CD4-positive, alpha-beta T cell (primary cell): ENCODE measurements around the gene HECTD4. TPM values are rescaled to one million over a fixed set of nuclear protein-coding genes. Genes with fewer than 3 reads are reported as not detected.
"Not testable (repeated sequence)": the region's sequence is repeated elsewhere in the genome, so short reads cannot be mapped to it uniquely, and the experiment has no call there.

ENCODE experiments used
- ATAC-seq: fragments of 200-7000 bp; cut with Tn5 transposase; one replicate; pipeline ENCODE4 v1.10.0; 2022; ENCODE audit warnings: mild to moderate bottlenecking; ENCODE audit not compliant: poor library complexity
- CTCF ChIA-PET: fragments of 350-600 bp; sonication (Branson Sonifier 250); formaldehyde crosslinking; loops from one replicate; lab custom pipeline; 2021; ENCODE audit warnings: antibody characterized with exemption, inconsistent platforms; lab: Charles Lee
- POLR2A ChIA-PET: fragments of 350-600 bp; sonication (Branson Sonifier 250); formaldehyde crosslinking; loops from one replicate; lab custom pipeline; 2021; ENCODE audit warnings: antibody characterized with exemption, inconsistent platforms; lab: Charles Lee
- DNase-seq, 14 experiments: peaks; one replicate each; pipeline ENCODE4 v3.0.0-alpha.2; 2013 to 2020; ENCODE audit warnings: mixed read lengths in 2 of 14
- H3K27ac ChIP-seq, 2 donors: one replicate each; pipeline versions ENCODE4 v1.5.1 to v1.7.0; 2013; ENCODE audit warnings: low read length in 2 of 2, low read depth in 1 of 2, mild to moderate bottlenecking in 1 of 2
- H3K27me3 ChIP-seq, 2 experiments: 1 replicate in 1 of 2; 2 replicates in 1 of 2; pipeline versions ENCODE4 v1.6.1 to v1.7.0; 2013; ENCODE audit warnings: low read length in 2 of 2, control low read depth in 1 of 2, mild to moderate bottlenecking in 1 of 2, moderate library complexity in 1 of 2; ENCODE audit not compliant: insufficient read depth in 2 of 2, control insufficient read depth in 1 of 2
- H3K36me3 ChIP-seq: one replicate; pipeline ENCODE4 v1.6.1; 2013; ENCODE audit warnings: low read length, control low read depth; ENCODE audit not compliant: insufficient read depth
- H3K4me1 ChIP-seq: one replicate; pipeline ENCODE4 v1.6.1; 2013; ENCODE audit warnings: low read length, control low read depth; ENCODE audit not compliant: insufficient read depth
- H3K4me3 ChIP-seq: one replicate; pipeline ENCODE4 v1.5.1; 2013; ENCODE audit warnings: mild to moderate bottlenecking, low read length, moderate library complexity
- H3K9me3 ChIP-seq, 2 experiments: 1 replicate in 1 of 2; 2 replicates in 1 of 2; pipeline versions ENCODE4 v1.6.1 to v1.7.0; 2013; ENCODE audit warnings: low read length in 2 of 2, mild to moderate bottlenecking in 2 of 2, control low read depth in 1 of 2, moderate library complexity in 1 of 2; ENCODE audit not compliant: control insufficient read depth in 1 of 2, insufficient read depth in 1 of 2
- H3K27ac Mint-ChIP-seq: one replicate; pipeline ENCODE4 v1.8.0; 2020; ENCODE audit warnings: mixed read lengths
- H3K27me3 Mint-ChIP-seq: one replicate; pipeline ENCODE4 v1.8.0; 2021; ENCODE audit warnings: mixed read lengths
- H3K36me3 Mint-ChIP-seq: one replicate; pipeline ENCODE4 v1.8.0; 2021; ENCODE audit warnings: low read depth, mixed read lengths
- H3K4me1 Mint-ChIP-seq: one replicate; pipeline ENCODE4 v1.8.0; 2021; ENCODE audit warnings: low read depth, mixed read lengths
- H3K4me3 Mint-ChIP-seq: one replicate; pipeline ENCODE4 v1.8.0; 2020; ENCODE audit warnings: mild to moderate bottlenecking, mixed read lengths
- H3K9me3 Mint-ChIP-seq: one replicate; pipeline ENCODE4 v1.8.0; 2020; ENCODE audit warnings: mixed read lengths
- intact Hi-C, 2 experiments: fragments of 100-400 bp; cut with DNase I in 1 of 2; cut with micrococcal nuclease in 1 of 2; formaldehyde crosslinking; loops; one replicate each; pipeline versions ENCODE4 v1.15.1 to v1.9.0; 2023 to 2025; cut with DNase I, micrococcal nuclease
- total RNA-seq, 174 experiments: library from RNA in 2 of 174; stranded (reverse) in 2 of 174; gene quantifications; one replicate each; pipeline ENCODE4 v1.2.3 and lab custom pipeline; 2021 to 2026
- TF ChIP-seq, protein P1 (sequence below): fragments of 200-600 bp; IDR thresholded peaks from one replicate; pipeline ENCODE4 v1.8.0; 2022; ENCODE audit warnings: antibody characterized with exemption, mild to moderate bottlenecking

Gene HECTD4
- total RNA-seq, 2 experiments from 2014 or later = 40.2 to 43.3 TPM

DNA sequence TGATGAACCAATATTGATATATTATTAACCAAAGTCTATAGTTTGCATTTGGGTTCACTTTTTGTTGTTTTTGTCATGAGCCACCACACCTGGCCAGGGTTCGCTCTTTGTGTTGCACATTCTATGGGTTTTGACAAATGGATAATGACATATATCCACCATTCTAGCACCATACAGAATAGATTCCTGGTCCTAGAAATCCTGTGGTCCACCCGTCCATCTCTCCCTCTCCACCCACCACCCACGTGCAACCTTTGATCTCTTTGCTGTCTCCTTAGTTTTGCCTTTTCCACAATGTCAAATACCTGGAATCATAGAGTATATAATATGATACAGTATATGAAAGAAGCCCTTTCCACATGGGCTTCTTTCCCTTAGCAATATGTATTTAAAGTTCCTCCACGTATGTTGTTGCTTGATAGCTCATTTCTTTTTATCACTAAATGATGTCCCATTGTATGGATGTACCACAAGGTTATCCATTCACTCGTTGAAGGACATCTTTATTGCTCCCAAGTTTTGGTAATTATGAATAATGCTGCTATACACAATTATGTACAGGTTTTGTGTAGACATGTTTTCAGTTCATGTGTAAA lies 19.8 kb upstream of the HECTD4 start:
- no peak overlapping the region for H3K4me3 Mint-ChIP-seq
- intact Hi-C loops = no loop called here
- ChIA-PET CTCF (interaction anchor here (0.6 kb wide), 1 partner anchor 9 kb away, joined by 4 read pairs; no protein-coding TSS in a partner anchor), POLR2A (interaction anchor here (1.2 kb wide), 1 partner anchor 9 kb away, joined by 3 read pairs; no protein-coding TSS in a partner anchor)
- TF ChIP-seq, protein P1, sequence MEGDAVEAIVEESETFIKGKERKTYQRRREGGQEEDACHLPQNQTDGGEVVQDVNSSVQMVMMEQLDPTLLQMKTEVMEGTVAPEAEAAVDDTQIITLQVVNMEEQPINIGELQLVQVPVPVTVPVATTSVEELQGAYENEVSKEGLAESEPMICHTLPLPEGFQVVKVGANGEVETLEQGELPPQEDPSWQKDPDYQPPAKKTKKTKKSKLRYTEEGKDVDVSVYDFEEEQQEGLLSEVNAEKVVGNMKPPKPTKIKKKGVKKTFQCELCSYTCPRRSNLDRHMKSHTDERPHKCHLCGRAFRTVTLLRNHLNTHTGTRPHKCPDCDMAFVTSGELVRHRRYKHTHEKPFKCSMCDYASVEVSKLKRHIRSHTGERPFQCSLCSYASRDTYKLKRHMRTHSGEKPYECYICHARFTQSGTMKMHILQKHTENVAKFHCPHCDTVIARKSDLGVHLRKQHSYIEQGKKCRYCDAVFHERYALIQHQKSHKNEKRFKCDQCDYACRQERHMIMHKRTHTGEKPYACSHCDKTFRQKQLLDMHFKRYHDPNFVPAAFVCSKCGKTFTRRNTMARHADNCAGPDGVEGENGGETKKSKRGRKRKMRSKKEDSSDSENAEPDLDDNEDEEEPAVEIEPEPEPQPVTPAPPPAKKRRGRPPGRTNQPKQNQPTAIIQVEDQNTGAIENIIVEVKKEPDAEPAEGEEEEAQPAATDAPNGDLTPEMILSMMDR = no peak
- ATAC-seq (no peak), DNase-seq (no peak)
- no peaks in the 10 kb centered on the region for H3K9me3 Mint-ChIP-seq
- Histone ChIP-seq H3K4me1 (peaks cover 5% of the 10 kb centered on the region), H3K27ac (no peak overlapping the region), H3K4me3 (no peak overlapping the region), H3K27me3 (no peaks in the 10 kb centered on the region), H3K36me3 (peaks cover 29% of the 10 kb centered on the region), H3K9me3 (no peaks in the 10 kb centered on the region)
- H3K36me3 Mint-ChIP-seq = peaks cover 27% of the 10 kb centered on the region
- no peak overlapping the region for H3K27ac Mint-ChIP-seq
- H3K27me3 Mint-ChIP-seq = no peaks in the 10 kb centered on the region
- peaks cover under 1% of the 10 kb centered on the region for H3K4me1 Mint-ChIP-seq

DNA sequence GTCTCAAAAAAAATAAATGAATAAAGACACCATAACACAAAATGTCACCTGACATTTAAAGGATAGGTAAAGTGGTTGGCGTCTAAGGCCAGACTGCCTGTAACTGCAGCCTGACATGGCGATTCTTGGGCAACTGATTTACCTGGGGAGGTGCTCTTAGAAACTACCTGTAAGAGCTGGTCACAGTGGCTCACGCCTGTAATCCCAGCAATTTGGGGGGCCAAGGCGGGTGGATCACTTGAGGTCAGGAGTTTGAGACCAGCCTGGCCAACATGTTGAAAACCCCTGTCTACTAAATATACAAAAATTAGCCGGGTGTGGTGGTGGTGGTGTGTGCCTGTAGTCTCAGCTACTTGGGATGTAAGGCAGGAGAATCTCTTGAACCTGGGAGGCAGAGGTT lies 18.8 kb upstream of the HECTD4 start:
- Mint-ChIP-seq H3K4me3 (no peak overlapping the region), H3K36me3 (peaks cover 18% of the 10 kb centered on the region), H3K27me3 (no peaks in the 10 kb centered on the region), H3K9me3 (no peaks in the 10 kb centered on the region), H3K27ac (no peak overlapping the region), H3K4me1 (no peaks in the 10 kb centered on the region)
- intact Hi-C loops = no loop called here
- no peak overlapping the region for H3K4me3 ChIP-seq
- no peak overlapping the region for H3K27ac ChIP-seq
- no peaks in the 10 kb centered on the region for H3K4me1 ChIP-seq
- ATAC-seq (no peak), DNase-seq (no peak)
- H3K36me3 ChIP-seq = peaks cover 19% of the 10 kb centered on the region
- no peaks in the 10 kb centered on the region for H3K9me3 ChIP-seq
- TF ChIP-seq, protein P1 = no peak
- ChIA-PET POLR2A (interaction anchor here (0.8 kb wide), 1 partner anchor 17 kb away, joined by 3 read pairs; no protein-coding TSS in a partner anchor), CTCF (interaction anchor here (0.6 kb wide), 1 partner anchor 10 kb away, joined by 4 read pairs; no protein-coding TSS in a partner anchor)
- H3K27me3 ChIP-seq = no peaks in the 10 kb centered on the region

GRCh38 chr12:112393328-112393727 lies 11.1 kb upstream of the HECTD4 start:
- no peaks in the 10 kb centered on the region for H3K9me3 Mint-ChIP-seq
- no peaks in the 10 kb centered on the region for H3K27me3 ChIP-seq
- H3K27ac ChIP-seq = no peak overlapping the region
- H3K9me3 ChIP-seq = no peaks in the 10 kb centered on the region
- POLR2A ChIA-PET = interaction anchor here (0.9 kb wide), 1 partner anchor 9 kb away, joined by 3 read pairs; no protein-coding TSS in a partner anchor
- no peak overlapping the region for H3K27ac Mint-ChIP-seq
- no peak overlapping the region for H3K4me3 Mint-ChIP-seq
- TF ChIP-seq, protein P1 = no peak
- H3K27me3 Mint-ChIP-seq = no peaks in the 10 kb centered on the region
- DNase-seq (no peak), ATAC-seq (no peak)
- H3K36me3 Mint-ChIP-seq = no peaks in the 10 kb centered on the region
- H3K4me1 Mint-ChIP-seq = no peaks in the 10 kb centered on the region
- no peak overlapping the region for H3K4me3 ChIP-seq
- no peaks in the 10 kb centered on the region for H3K36me3 ChIP-seq
- intact Hi-C loops = no loop called here
- no peaks in the 10 kb centered on the region for H3K4me1 ChIP-seq
- CTCF ChIA-PET = no interaction called here

DNA sequence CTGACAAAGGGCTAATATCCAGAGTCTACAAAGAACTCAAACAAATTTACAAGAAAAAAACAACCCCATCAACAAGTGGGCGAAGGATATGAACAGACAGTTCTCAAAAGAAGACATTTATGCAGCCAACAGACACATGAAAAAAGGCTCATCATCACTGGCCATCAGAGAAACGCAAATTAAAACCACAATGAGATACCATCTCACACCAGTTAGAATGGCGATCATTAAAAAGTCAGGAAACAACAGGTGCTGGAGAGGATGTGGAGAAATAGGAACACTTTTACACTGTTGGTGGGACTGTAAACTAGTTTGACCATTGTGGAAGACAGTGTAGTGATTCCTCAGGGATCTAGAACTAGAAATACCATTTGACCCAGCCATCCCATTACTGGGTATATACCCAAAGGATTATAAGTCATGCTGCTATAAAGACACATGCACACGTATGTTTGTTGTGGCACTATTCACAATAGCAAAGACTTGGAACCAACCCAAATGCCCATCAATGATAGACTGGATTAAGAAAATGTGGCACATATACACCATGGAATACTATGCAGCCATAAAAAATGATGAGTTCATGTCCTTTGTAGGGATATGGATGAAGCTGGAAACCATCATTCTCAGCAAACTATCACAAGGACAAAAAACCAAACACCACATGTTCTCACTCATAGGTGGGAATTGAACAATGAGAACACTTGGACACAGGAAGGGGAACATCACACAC lies 7.9 kb upstream of the HECTD4 start:
- CTCF ChIA-PET, H3K27me3 ChIP-seq, H3K36me3 ChIP-seq, ATAC-seq, POLR2A ChIA-PET, H3K27me3 Mint-ChIP-seq, H3K4me3 Mint-ChIP-seq, H3K27ac Mint-ChIP-seq, H3K4me3 ChIP-seq, H3K4me1 Mint-ChIP-seq, DNase-seq, H3K9me3 Mint-ChIP-seq, H3K27ac ChIP-seq, H3K9me3 ChIP-seq, H3K4me1 ChIP-seq, H3K36me3 Mint-ChIP-seq: not testable (repeated sequence)
- intact Hi-C loops = loop anchor here (5.0 to 10.0 kb wide), 4 partner anchors 93 to 705 kb away; partner anchors contain the start of genes ACAD10 (in 1 of the 2), BRAP (in 1 of the 2) and MAPKAPK5 (in 1 of the 2)
